ENCODE data around the gene KLHL9.
A peak's percentile ranks its signal among the peaks of the same experiment; 100 is the strongest.
"Not testable (repeated sequence)": the region's sequence is repeated elsewhere in the genome, so short reads cannot be mapped to it uniquely, and the experiment has no call there.

KLHL9 gene, protein sequence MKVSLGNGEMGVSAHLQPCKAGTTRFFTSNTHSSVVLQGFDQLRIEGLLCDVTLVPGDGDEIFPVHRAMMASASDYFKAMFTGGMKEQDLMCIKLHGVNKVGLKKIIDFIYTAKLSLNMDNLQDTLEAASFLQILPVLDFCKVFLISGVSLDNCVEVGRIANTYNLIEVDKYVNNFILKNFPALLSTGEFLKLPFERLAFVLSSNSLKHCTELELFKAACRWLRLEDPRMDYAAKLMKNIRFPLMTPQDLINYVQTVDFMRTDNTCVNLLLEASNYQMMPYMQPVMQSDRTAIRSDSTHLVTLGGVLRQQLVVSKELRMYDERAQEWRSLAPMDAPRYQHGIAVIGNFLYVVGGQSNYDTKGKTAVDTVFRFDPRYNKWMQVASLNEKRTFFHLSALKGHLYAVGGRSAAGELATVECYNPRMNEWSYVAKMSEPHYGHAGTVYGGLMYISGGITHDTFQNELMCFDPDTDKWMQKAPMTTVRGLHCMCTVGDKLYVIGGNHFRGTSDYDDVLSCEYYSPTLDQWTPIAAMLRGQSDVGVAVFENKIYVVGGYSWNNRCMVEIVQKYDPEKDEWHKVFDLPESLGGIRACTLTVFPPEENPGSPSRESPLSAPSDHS

GRCh38 chr9:21334701-21335632 lies at the start of gene KLHL9:
Gene KLHL9 (minus strand): TSS chr9:21335404. CDS start chr9:21334859, 545 bp downstream.
- peak; percentile 56 to 74 for DNase-seq

DNA sequence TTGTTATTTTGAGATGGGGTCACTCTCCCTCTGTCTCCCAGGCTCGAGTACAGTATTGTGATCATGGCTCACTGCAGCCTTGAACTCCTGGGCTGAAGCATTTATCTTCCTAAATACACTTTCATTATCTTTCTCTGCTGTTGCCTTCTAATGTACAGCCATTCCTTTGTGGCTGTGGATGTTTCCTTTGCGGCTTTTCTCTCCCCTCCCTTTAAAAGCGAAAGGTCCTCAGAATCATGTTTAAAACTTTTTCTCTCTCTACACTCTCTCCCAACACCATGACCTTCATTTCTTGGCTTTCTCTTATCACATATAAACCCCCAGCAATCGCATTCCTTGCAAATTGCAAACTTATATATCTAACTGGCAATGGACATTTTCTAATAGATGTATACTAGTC lies 48.4 kb upstream of the KLHL9 start:
- DNase-seq, result no peak

DNA sequence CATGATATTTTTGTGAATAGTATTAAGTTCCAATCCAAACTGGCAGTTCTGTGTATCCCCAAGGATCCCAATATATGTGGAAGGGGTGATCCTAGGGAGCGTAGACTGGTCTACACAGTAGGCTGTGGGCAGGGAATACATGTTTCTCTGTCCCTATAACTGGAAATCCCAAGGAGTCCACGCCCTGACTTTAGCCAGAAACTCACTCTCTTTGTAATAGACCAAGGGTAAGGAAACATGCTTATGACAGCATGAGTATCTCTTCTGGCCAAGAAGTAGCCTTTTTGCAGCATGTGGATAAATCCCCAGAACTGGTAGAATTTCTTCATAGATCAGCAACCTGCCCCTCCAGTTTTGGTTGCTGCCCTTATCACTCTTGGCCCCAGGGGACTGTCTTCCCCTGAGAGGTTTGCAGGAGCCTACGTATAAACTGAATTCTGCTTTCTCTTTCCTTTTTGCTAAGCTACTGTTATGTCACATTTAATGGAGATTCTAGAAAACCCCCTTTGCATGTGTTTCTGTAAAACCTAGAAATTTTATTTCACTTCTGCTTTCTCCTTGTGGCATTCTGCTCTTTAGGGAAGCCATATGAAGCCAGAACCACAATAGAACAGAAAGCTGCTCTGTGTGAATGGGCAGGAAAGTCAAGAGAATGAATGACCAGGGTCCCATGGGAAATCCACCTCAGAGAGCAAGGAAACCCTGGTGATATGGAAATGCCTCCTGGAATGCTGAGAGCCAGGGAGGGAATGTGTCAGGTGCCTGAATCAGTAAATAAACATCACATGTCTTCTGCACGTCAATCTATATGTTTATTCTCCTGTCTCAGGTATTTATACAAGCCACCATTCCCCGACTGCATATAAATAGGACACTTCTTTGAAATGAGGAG lies 46.5 kb upstream of the KLHL9 start:
- DNase-seq, result peak; percentile 27 to 31

GRCh38 chr9:21371467-21371866 lies 36.3 kb upstream of the KLHL9 start:
- DNase-seq, result not testable (repeated sequence)

GRCh38 chr9:21367957-21368356 lies 32.8 kb upstream of the KLHL9 start, which contains the start of gene IFNA13:
Gene IFNA13 (minus strand): TSS chr9:21368057. CDS start chr9:21368010, 47 bp downstream.
- no peak for DNase-seq

DNA sequence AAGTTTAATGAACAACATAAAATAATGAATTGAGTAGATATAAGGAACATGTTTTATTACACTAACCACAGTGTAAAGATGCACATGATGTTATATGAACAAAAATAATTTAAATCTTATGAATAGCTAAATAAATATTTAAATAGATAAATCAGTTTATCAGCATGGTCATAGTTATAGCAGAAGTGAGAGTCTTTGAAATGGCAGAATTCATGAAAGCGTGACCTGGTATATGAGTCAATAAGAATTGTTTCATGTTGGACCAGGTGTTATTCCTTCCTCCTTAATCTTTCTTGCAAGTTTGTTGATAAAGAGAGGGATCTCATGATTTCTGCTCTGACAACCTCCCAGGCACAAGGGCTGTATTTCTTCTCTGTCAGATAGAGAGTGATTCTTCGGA lies 32.0 kb upstream of the KLHL9 start:
- not testable (repeated sequence) for DNase-seq

DNA sequence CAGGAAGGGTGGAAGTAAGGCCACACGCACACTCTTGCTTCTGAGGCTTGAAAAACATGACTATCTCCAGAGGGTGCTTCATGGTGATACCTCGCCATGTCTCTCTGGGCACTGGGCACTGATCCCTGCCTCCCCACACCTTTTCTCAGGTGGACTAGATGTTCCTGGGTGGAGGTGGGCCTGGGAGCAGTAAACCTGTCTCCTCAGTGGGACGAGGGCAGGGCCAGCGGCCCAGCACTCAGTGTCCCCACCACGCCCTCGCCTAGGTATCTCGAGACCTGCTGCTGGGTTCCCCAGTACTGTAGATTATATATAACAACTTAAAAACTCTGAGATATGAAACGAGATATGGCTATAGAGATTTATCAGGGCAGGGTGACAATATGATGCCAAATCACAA lies 27.1 kb upstream of the KLHL9 start:
- DNase-seq, result no peak

DNA sequence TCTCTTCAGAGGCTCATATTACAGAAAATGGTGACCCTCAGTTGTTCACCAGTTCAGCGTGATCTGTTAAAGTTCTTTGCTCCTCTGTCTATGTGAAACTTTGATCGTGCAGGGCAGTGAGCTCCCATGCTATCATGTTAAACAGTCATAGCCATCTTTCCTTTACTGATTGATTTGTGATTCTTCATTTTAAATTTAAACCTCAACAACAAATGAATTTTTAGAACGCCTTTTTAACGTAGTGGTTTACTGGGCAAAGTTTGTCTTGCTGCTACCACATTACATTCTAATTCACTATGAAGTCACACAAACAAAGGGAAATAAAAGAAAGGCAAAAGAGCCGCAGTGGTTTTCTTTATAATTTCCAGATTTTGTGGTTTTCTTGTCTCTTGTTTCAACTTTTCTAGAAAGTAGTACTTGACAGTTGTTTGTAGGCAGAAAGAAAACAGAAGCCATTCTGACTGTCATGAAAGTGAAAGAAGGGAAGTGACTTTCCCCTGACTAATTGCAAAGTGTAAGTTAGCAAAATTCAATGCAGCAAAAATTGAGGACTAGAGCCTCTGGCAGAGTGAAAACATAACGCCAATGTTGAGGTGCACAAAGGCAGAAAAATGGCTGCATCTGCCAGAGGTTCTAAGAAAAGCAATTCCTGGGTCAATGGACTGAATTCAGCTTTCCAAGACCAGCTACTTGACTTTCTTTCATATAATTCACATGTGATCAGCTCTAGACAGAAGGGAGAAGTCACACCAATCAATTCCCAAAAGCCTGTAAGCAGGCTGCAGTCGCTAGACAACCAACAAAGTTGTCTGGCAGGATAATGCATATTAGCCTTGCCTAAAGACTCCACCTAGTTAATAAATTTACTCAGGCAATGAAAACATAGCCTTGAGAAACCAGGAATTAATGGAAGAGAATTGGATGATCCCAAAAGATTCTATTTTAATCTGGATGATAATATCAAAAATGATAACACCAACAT lies 22.6 kb upstream of the KLHL9 start:
- no peak for DNase-seq

DNA sequence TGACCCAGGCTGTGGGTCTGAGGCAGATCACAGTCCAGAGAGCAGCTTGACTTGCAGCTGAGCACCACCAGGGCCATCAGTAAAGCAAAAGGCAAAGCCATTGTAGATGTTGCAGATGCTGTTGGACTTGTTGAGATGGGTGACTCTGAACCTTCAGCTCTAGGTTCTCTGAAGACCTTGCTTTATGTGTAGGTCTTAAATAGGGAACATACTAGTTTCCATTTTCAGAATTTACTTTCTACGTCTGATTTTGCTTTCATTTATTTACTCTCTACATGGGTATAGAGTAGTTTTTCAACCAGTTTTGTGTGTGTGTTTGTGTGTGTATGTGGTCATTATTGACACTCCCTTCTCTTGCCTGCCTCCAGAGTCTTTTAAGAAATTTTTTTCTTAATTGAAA lies 15.6 kb upstream of the KLHL9 start, which contains the start of gene IFNA6:
Gene IFNA6 (minus strand): TSS at position 101 of the 400 bp plus-strand sequence. CDS start 0 bp downstream, at position 101.
- no peak for DNase-seq

DNA sequence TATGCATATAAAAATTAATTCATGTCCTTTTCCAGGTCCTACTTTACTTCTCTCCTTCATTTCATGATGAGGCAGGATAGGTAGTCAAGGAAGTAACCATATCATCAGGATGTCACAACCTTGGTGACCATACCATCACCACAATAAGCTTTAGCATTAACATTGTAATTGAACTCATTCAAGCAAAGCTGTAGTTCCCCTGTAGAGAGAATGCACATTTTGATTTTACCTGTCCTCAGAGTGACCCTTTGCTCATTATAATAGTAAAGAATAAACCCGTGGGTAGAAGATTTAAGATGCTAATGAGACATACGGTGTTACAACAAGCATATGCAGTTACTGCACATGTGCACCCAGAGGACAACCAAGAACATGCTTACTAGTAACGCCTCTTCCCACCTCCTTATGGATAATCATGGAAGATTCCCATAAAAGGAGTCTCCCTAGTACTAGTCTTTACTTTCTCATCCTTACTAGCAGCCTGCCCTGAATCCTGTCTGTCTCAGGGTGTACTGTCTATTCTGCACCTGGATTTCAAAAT lies 13.3 kb upstream of the KLHL9 start:
- no peak for DNase-seq

DNA sequence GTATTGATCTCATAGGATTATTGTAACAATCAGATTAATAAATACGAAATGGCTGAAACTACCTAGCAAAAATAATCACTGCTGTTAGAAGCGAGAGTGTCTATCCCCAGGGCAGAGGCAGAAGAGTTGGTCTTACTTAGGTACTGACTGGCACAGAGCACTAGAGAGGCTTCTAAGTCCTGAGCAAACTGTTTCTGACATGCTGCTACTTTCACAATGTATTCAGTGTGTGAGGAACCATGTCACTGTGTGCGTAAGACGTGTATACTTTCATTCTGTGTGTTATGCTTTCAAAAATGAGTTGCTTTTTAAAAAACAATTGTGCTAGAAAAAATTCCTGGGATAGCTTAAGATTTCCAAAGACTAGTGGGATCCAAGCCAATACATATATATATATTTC lies 5.5 kb upstream of the KLHL9 start:
- DNase-seq, result no peak

DNA sequence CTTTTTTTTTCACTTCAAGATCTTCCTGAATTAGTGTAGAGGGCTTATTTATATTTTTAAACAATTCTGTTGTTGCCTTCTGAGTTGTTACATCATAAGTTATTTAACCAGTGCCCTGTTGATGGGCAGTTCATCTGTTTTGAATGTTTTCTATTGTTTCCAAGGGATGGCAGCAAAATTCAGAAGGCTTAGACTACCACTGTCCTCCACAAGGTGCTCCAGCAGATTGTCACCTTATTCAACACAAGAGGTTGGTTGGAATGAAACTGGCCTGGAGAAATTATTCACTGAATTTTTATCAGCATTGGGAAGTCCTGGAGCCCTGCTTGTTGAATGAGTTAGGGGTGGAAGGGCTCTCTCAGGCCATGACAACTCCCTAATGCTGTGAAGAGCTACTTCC lies 1.3 kb upstream of the KLHL9 start:
- DNase-seq, result no peak

GRCh38 chr9:21333226-21333625 lies 2.0 kb downstream of the KLHL9 start:
- DNase-seq, result no peak

DNA sequence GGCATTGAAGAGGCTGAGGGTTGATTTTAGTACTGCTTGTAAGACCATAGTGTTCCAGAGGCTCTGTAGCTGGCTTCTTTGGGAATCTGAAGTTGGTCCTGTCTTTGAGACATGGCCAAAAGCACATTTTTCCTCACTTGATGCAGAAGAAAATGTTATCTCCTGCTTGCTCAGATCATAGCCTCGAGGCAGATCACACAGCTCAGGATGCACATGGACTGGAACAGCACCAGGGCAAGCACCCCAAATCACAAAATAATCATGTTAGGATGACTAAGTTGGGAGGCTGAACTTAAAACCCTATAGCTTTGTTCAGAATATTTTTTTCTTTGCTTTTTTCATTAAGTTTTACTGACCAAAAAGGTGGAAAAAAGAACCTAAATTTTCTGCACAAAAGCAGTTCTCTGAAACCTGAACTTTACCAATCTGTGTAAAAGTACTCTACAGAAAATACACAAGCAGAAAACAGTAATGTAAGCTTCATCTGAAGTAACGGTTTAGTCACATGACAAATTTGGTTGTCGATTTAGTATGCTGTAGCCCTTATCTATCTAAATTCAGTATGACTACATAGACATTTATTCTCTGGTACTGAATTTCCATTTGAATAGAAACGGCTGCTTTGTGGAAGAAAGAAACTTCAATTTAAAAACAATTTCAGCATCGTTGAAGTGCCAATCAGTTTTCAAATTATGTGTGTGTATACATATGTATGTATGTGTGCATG lies 3.4 kb downstream of the KLHL9 start:
- DNase-seq, result no peak

DNA sequence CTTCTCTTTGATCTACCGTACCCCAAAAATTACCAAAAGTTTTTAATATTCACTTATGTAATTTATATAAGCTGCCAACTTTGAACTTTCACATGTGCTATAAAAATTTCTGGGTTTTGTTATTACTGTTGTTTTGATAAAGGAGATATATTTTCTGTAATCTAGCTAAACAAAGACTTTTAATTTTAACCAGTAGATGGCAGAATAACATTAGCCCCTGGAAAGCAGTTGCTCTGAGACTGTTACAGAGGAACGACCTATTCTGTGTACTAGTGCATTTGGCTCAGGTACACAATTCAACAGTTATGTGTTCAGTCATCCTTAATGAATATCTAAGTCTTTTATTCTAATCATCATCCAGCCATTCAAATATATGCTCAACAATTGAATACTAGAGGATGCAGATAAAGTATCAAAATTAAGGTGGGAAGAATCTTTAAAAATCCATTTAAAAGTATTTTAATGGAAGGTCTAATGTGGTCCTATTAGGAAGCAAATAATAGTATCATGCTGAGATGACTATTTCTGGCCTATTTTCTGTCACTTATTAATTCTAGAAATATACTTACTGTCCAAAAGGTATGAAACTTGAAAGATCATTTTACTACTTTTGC lies 8.6 kb downstream of the KLHL9 start:
- peak; percentile 39 to 41 for DNase-seq

DNA sequence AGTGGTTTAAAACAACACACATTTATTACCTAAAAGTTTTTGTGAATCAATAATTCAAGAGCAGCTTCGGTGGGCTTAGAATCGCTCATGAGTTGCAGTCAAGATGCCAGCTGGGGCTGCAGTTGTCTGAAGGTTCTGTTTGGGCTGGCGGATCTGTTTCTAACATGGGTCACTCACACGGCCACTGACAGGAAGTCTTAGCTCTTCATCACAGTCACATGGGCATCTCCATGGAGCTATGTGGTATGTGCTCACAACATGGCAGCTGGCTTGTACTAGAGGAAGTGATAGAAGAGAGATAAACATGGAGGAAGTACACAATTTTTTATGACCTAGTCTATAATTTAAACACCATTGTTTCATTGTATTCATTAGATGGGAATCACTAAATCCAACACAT lies 11.2 kb downstream of the KLHL9 start:
- no peak for DNase-seq

DNA sequence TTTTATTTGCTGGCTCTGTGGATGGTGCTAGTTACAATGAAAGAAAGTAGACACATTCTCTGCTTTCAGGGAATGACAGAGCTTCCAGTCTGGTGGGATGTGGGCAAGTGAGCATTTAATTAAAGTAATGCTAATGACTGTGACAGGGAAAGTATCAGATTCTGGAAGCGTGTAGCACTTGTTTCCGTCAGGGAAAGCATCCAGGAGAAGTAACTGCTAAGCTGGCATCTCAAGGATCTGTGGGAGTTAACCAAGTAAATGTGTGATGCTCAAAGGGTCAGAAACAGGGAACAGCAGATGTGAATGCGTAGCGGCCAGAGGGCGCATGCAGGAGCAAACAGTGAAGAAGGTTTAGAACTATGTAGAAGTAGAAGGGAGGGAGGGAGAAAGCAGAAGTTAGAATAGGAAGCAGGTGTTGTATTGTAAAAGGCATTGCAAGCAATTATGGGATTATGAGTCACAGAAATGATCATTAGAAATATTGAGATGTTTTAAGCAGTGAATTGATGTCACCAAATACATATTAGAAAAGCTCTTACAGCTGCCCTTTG lies 12.2 kb downstream of the KLHL9 start:
- peak; percentile 32 to 54 for DNase-seq

- no peak for DNase-seq
Measured at GRCh38 chr9:21320465-21320864, 14.7 kb downstream of the KLHL9 start.
